Keratinocyte (primary cell): Measurements from ENCODE around the gene MED17. TPM values are rescaled to one million over a fixed set of nuclear protein-coding genes. Genes with fewer than 3 reads are reported as not detected.
"Not testable (repeated sequence)": the region's sequence is repeated elsewhere in the genome, so short reads cannot be mapped to it uniquely, and the experiment has no call there.

Source experiments
- DNase-seq: peaks from one replicate; pipeline ENCODE4 v3.0.0-alpha.2; 2011; ENCODE audit warnings: low read depth, missing footprints, low spot score
- FAIRE-seq: peaks from 2 replicates; lab custom pipeline; 2011; peaks lifted over from hg19 to GRCh38; lab: Jason Lieb, UNC
- H2AFZ ChIP-seq: 2 replicates; pipeline ENCODE4 v1.6.0; 2012; ENCODE audit warnings: low read length, control low read depth, inconsistent platforms; ENCODE audit not compliant: control insufficient read depth
- H3K27ac ChIP-seq: 2 replicates; pipeline ENCODE4 v1.5.1; 2011; ENCODE audit warnings: low read length; ENCODE audit not compliant: control insufficient read depth, insufficient read depth
- H3K27me3 ChIP-seq: 3 replicates; pipeline ENCODE4 v1.6.0; 2011; ENCODE audit warnings: low read length; ENCODE audit not compliant: control insufficient read depth, insufficient read depth; ENCODE audit errors: extremely low read depth
- H3K36me3 ChIP-seq, 2 experiments: 2 replicates in 1 of 2; 3 replicates in 1 of 2; pipeline ENCODE4 v1.5.1; 2011; ENCODE audit warnings: low read length in 2 of 2, mild to moderate bottlenecking in 1 of 2; ENCODE audit not compliant: control insufficient read depth in 2 of 2, insufficient read depth in 2 of 2; ENCODE audit errors: extremely low read depth in 1 of 2
- H3K4me1 ChIP-seq: 3 replicates; pipeline ENCODE4 v1.5.1; 2011; ENCODE audit warnings: low read length; ENCODE audit not compliant: control insufficient read depth, insufficient read depth; ENCODE audit errors: extremely low read depth
- H3K4me2 ChIP-seq: 3 replicates; pipeline ENCODE4 v1.6.0; 2011; ENCODE audit warnings: low read depth, low read length; ENCODE audit not compliant: control insufficient read depth, insufficient read depth; ENCODE audit errors: extremely low read depth
- H3K4me3 ChIP-seq, 3 experiments: fragments of 200-600 bp in 1 of 3; sonication (generic) in 1 of 3; 2 replicates in 2 of 3; 3 replicates in 1 of 3; pipeline ENCODE4 v1.5.1; 2011 to 2016; ENCODE audit warnings: low read length in 3 of 3, mild to moderate bottlenecking in 3 of 3, control low read depth in 2 of 3, inconsistent platforms in 1 of 3, low read depth in 1 of 3, mixed read lengths in 1 of 3, mixed run types in 1 of 3, moderate library complexity in 1 of 3; ENCODE audit not compliant: control insufficient read depth in 2 of 3, insufficient read depth in 2 of 3; ENCODE audit errors: extremely low read depth in 1 of 3
- H3K79me2 ChIP-seq: 2 replicates; pipeline ENCODE4 v1.6.0; 2012; ENCODE audit warnings: low read length; ENCODE audit not compliant: control insufficient read depth, insufficient read depth
- H3K9ac ChIP-seq: 3 replicates; pipeline ENCODE4 v1.6.0; 2011; ENCODE audit warnings: low read length; ENCODE audit not compliant: control insufficient read depth, insufficient read depth; ENCODE audit errors: extremely low read depth
- H3K9me1 ChIP-seq: 3 replicates; pipeline ENCODE4 v1.6.0; 2011; ENCODE audit warnings: low read length; ENCODE audit not compliant: control insufficient read depth, insufficient read depth; ENCODE audit errors: extremely low read depth
- H3K9me3 ChIP-seq: 2 replicates; pipeline ENCODE4 v1.5.1; 2012; ENCODE audit warnings: low read depth, low read length; ENCODE audit not compliant: control insufficient read depth
- H4K20me1 ChIP-seq: 3 replicates; pipeline ENCODE4 v1.6.0; 2011; ENCODE audit warnings: low read length; ENCODE audit not compliant: control insufficient read depth, insufficient read depth; ENCODE audit errors: extremely low read depth
- CTCF ChIP-seq, 3 experiments: IDR thresholded peaks in 1 of 3; conservative IDR thresholded peaks in 1 of 3; optimal IDR thresholded peaks in 1 of 3; 2 replicates in 2 of 3; 3 replicates in 1 of 3; pipeline versions ENCODE3 to v1.5.1; 2011; ENCODE audit warnings: low read length in 3 of 3, mild to moderate bottlenecking in 3 of 3, moderate library complexity in 2 of 3, control low read depth in 1 of 3, inconsistent platforms in 1 of 3; ENCODE audit not compliant: insufficient read depth in 2 of 3; ENCODE audit errors: extremely low read depth in 1 of 3
- EZH2 ChIP-seq: IDR thresholded peaks from one replicate; pipeline ENCODE4 v1.6.1; 2012; ENCODE audit warnings: inconsistent platforms, mild to moderate bottlenecking, low read length, moderate library complexity
- dilution Hi-C: fragments of 300-500 bp; cut with MboI; formaldehyde crosslinking; loops from one replicate; pipeline ENCODE4 v1.7.0; 2020; ENCODE audit warnings: low sequenced_read_pairs; ENCODE audit not compliant: extremely low pct_ligation_motif_present
- polyA plus RNA-seq, 5 experiments: library from polyadenylated mRNA; depleted of rRNA in 3 of 5; stranded (reverse) in 3 of 5; stranded (forward) in 1 of 5; unstranded in 1 of 5; fragments of >200 nt; gene quantifications; 1 replicate in 1 of 5; 2 replicates in 3 of 5; 3 replicates in 1 of 5; pipeline versions ENCODE4 v1.2.1 to v1.2.3, GENCODE V29; 2011 to 2012; ENCODE audit warnings: missing spikeins in 2 of 5, low read depth in 1 of 5, low replicate concordance in 1 of 5

Gene MED17
- polyA plus RNA-seq, 1 donor (not counting 4 experiments of a cell fraction or from before 2014, with no cell fraction given) = 25.1 TPM

- Histone ChIP-seq H3K4me1 (no peaks in the 10 kb centered on the region), H2AFZ (no peak overlapping the region), H3K9me1 (no peaks in the 10 kb centered on the region), H3K9me3 (no peaks in the 10 kb centered on the region), H4K20me1 (no peaks in the 10 kb centered on the region), H3K9ac (no peak overlapping the region), H3K27me3 (no peaks in the 10 kb centered on the region), H3K4me3 (no peak overlapping the region), H3K79me2 (peaks cover 17% of the 10 kb centered on the region), H3K36me3 (peaks cover 2 to 4% of the 10 kb centered on the region in 2 experiments), H3K4me2 (no peak overlapping the region), H3K27ac (no peak overlapping the region)
- dilution Hi-C loops = no loop called here
- no peak for TF ChIP-seq EZH2
- no peak for TF ChIP-seq CTCF (optimal IDR thresholded peaks at IDR 0.05 in 1 of 3, IDR thresholded peaks at IDR 0.05 in 1 of 3, conservative IDR thresholded peaks at IDR 0.05 in 1 of 3; ENCODE audit: extremely low read depth in 1 of 3, insufficient read depth in 2 of 3, low read length in 3 of 3)
- FAIRE-seq (no peak), DNase-seq (no peak)
Observed at GRCh38 chr11:93744669-93745004, 39.4 kb upstream of the MED17 start.

- H3K27ac ChIP-seq, dilution Hi-C loops, DNase-seq, H2AFZ ChIP-seq, H3K9ac ChIP-seq, H3K4me1 ChIP-seq, H3K9me1 ChIP-seq, H3K4me2 ChIP-seq, H3K9me3 ChIP-seq, H4K20me1 ChIP-seq, H3K4me3 ChIP-seq, FAIRE-seq, H3K27me3 ChIP-seq, H3K36me3 ChIP-seq: not testable (repeated sequence)
- H3K79me2 ChIP-seq = peaks cover 11% of the 10 kb centered on the region
Observed at GRCh38 chr11:93745005-93745755, 38.9 kb upstream of the MED17 start.

- Histone ChIP-seq H3K27me3 (no peaks in the 10 kb centered on the region), H3K4me3 (no peak overlapping the region), H3K36me3 (no peaks in the 10 kb centered on the region), H3K27ac (no peak overlapping the region), H4K20me1 (no peaks in the 10 kb centered on the region), H3K9me3 (no peaks in the 10 kb centered on the region), H3K4me1 (no peaks in the 10 kb centered on the region), H3K4me2 (no peak overlapping the region), H3K9ac (no peak overlapping the region), H2AFZ (no peak overlapping the region), H3K79me2 (peaks cover 2% of the 10 kb centered on the region), H3K9me1 (no peaks in the 10 kb centered on the region)
- DNase-seq (no peak), FAIRE-seq (no peak)
- no peak for TF ChIP-seq CTCF (optimal IDR thresholded peaks at IDR 0.05 in 1 of 3, IDR thresholded peaks at IDR 0.05 in 1 of 3, conservative IDR thresholded peaks at IDR 0.05 in 1 of 3; ENCODE audit: extremely low read depth in 1 of 3, insufficient read depth in 2 of 3, low read length in 3 of 3)
- TF ChIP-seq EZH2 = no peak
- dilution Hi-C loops = no loop called here
Observed at GRCh38 chr11:93746101-93746500, 38.0 kb upstream of the MED17 start.
